Loucy (cell line): Measurements from ENCODE around the gene DPY19L1.

ENCODE experiments used
- EZH2phosphoT487 ChIP-seq: fragments of 200-600 bp; IDR thresholded peaks from 2 replicates; pipeline ENCODE4 v1.6.1; 2018; ENCODE audit warnings: antibody characterized with exemption, mild to moderate bottlenecking, moderate library complexity, borderline replicate concordance
- TF ChIP-seq, protein P1 (sequence below): fragments of 200-600 bp; sonication (generic); conservative IDR thresholded peaks from 2 replicates; pipeline ENCODE4 v1.5.1; 2014; ENCODE audit warnings: mild to moderate bottlenecking, antibody characterized with exemption, low read length

DNA sequence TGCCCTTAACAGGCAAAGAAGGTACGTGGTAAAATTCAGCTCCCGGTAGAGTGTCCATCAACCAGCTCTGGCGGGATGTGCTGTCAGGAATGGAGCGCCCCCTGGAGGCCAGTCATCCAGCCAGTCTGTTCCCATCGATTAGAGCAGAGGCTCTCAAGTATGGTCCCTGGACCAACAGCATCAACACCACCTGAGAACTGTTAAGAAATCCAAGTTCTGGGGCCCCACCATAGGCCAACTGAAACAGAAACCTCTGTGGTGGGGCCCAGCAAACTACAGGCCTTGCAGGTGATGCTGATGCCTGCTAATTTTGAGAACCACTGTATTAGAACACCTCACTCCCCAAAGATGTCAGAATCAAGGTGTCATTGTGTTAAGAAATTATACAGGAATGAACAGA is 109.2 kb downstream of the DPY19L1 start:
- TF ChIP-seq, protein P1, sequence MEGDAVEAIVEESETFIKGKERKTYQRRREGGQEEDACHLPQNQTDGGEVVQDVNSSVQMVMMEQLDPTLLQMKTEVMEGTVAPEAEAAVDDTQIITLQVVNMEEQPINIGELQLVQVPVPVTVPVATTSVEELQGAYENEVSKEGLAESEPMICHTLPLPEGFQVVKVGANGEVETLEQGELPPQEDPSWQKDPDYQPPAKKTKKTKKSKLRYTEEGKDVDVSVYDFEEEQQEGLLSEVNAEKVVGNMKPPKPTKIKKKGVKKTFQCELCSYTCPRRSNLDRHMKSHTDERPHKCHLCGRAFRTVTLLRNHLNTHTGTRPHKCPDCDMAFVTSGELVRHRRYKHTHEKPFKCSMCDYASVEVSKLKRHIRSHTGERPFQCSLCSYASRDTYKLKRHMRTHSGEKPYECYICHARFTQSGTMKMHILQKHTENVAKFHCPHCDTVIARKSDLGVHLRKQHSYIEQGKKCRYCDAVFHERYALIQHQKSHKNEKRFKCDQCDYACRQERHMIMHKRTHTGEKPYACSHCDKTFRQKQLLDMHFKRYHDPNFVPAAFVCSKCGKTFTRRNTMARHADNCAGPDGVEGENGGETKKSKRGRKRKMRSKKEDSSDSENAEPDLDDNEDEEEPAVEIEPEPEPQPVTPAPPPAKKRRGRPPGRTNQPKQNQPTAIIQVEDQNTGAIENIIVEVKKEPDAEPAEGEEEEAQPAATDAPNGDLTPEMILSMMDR: peak; percentile 70
- no peak for TF ChIP-seq EZH2phosphoT487
